ENCODE data around the gene GLI2. TPM values are rescaled to one million over a fixed set of nuclear protein-coding genes. Genes with fewer than 3 reads are reported as not detected.

Gene GLI2
- total and polyA plus RNA-seq, 2 of the 8 experiments (the other 6 are each of a cell fraction or from before 2014, with no cell fraction given), result 18.4 to 46.9 TPM

DNA sequence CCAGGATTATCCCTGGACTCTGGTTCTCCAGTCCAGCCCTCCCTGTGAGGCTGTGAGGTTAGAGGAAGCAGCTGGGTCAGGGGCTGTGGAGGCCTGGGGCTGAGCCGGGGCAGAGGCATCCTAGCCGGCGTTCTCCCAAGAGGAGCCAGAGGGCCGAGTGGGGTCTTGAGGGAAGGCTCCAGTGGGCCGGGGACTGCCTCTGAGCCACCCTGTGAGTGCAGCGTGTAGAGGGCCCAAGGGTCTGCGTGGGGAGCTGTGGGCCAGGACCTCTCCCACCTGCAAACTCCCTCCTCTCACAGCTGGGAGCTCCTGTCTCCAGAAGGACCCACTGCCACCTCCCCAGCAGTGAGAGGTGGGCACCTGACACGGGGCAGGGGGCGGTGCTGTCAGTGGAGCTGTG is 41.0 kb downstream of the GLI2 start:
- H4K20me1 ChIP-seq (replicated peaks in 1 of 2; ENCODE audit: control insufficient read depth in 1 of 2, insufficient read depth in 2 of 2, low read length in 2 of 2), result peaks cover 27 to 49% of the 10 kb centered on the region in 2 experiments
- H3K18ac ChIP-seq (ENCODE audit: extremely low read depth, low read length), result peak overlapping the region; percentile 38; the same call in 1 of the 2 replicates
- H2BK15ac ChIP-seq (ENCODE audit: low read length), result peak overlapping the region; percentile 81; the same call in 1 of the 2 replicates
- no peaks in the 10 kb centered on the region for H3K36me3 ChIP-seq (ENCODE audit: control insufficient read depth in 2 of 4, insufficient read depth in 4 of 4, low read length in 3 of 4)
- peak overlapping the region; percentile 91; the same call in 1 of the 2 replicates for H2BK12ac ChIP-seq (ENCODE audit: low read depth, low read length)
- H3K27me3 ChIP-seq (replicated peaks in 1 of 4; ENCODE audit: control insufficient read depth in 3 of 4, extremely low read depth in 1 of 4, insufficient read depth in 3 of 4, low read length in 3 of 4), result no peaks in the 10 kb centered on the region
- peak overlapping the region; percentile 96 for H2AK5ac ChIP-seq (ENCODE audit: low read depth, low read length)
- peak overlapping the region; percentile 9 for H4K8ac ChIP-seq (ENCODE audit: extremely low read depth, insufficient read depth, low read length)
- no peak for DNase-seq (ENCODE audit: low read depth in 1 of 2, low spot score in 2 of 2)
- no peak overlapping the region for H3K4me3 ChIP-seq (ENCODE audit: extremely low read depth in 1 of 4, insufficient read depth in 2 of 4, low read depth in 3 of 4, low read length in 4 of 4)
- no peaks in the 10 kb centered on the region for H3K9me3 ChIP-seq (ENCODE audit: insufficient read depth in 2 of 2, low read depth in 1 of 2, low read length in 1 of 2)
- 0 out of 2 replicates have a peak overlapping the region, but pooled peaks have one; percentile 34 for H2BK20ac ChIP-seq (ENCODE audit: low read length)
- POLR2A ChIA-PET (ENCODE audit: partially characterized antibody), result interaction anchor here (0.7 to 4.8 kb wide), 5 partner anchors 9 to 44 kb away, joined by 3 to 31 read pairs (median 3); no protein-coding TSS in a partner anchor
- peaks cover 16 to 97% of the 10 kb centered on the region in 2 experiments for H3K79me2 ChIP-seq (ENCODE audit: control insufficient read depth in 1 of 2, insufficient read depth in 2 of 2, low read length in 2 of 2)
- WGBS, 2 experiments (ENCODE audit: extremely low coverage in 1 of 2, insufficient coverage in 1 of 2, insufficient read length in 1 of 2, insufficient replicate concordance in 2 of 2, low coverage in 1 of 2, low lambda C conversion rate in 2 of 2, missing lambda C conversion rate in 1 of 2), result 78% methylated on average over 8 of the region's 9 CpGs; no CpG with 5 or more reads in 1 of the 2 experiments
- FAIRE-seq, result no peak
- peaks cover 20 to 45% (median 27%) of the 10 kb centered on the region in 4 experiments for H3K4me1 ChIP-seq (replicated peaks in 1 of 4; ENCODE audit: control insufficient read depth in 3 of 4, insufficient read depth in 4 of 4, low read length in 3 of 4)
- no peak overlapping the region for H3K56ac ChIP-seq (replicated peaks; ENCODE audit: insufficient read length, low read depth, low read length)
- no peak overlapping the region for H3K27ac ChIP-seq (ENCODE audit: low read depth, low read length)
- H4K91ac ChIP-seq (replicated peaks; ENCODE audit: insufficient read length, low read length), result no peak overlapping the region
- CTCF ChIA-PET (ENCODE audit: partially characterized antibody), result interaction anchor here (0.8 to 2.8 kb wide), 2 partner anchors 81 to 122 kb away, joined by 5 to 7 read pairs; no protein-coding TSS in a partner anchor
- no peak overlapping the region for H2BK120ac ChIP-seq (replicated peaks; ENCODE audit: low read depth, low read length)
- H3K23me2 ChIP-seq (ENCODE audit: low read depth, low read length), result no peaks in the 10 kb centered on the region; the same call in 1 of the 2 replicates
- H3K4me2 ChIP-seq (ENCODE audit: insufficient read depth in 1 of 2, low read depth in 2 of 2, low read length in 2 of 2), result no peak overlapping the region
- H3K9ac ChIP-seq (replicated peaks in 1 of 4; ENCODE audit: extremely low read depth in 1 of 4, low read depth in 3 of 4, low read length in 3 of 4), result no peak overlapping the region
- H2BK5ac ChIP-seq (ENCODE audit: low read depth, low read length), result peak overlapping the region; percentile 93; the same call in 1 of the 2 replicates
- H3K4ac ChIP-seq (replicated peaks; ENCODE audit: insufficient read length, low read depth, low read length), result peak overlapping the region; percentile 57
- H2AFZ ChIP-seq (ENCODE audit: low read length), result no peak overlapping the region
- H3K23ac ChIP-seq (ENCODE audit: insufficient read length), result no peak overlapping the region
- no peak overlapping the region for H3K14ac ChIP-seq (ENCODE audit: insufficient read length)
- peaks cover 39% of the 10 kb centered on the region for H3K79me1 ChIP-seq (ENCODE audit: low read depth, low read length)
- no peak overlapping the region for H4K5ac ChIP-seq (ENCODE audit: insufficient read length, low read depth, low read length)
- no peak for TF ChIP-seq SIX5 (IDR thresholded peaks at IDR 0.05; ENCODE audit: low read depth, low read length)
- TF ChIP-seq CEBPB (IDR thresholded peaks at IDR 0.05; ENCODE audit: low read depth, low read length), result no peak
- TF ChIP-seq, protein P1, sequence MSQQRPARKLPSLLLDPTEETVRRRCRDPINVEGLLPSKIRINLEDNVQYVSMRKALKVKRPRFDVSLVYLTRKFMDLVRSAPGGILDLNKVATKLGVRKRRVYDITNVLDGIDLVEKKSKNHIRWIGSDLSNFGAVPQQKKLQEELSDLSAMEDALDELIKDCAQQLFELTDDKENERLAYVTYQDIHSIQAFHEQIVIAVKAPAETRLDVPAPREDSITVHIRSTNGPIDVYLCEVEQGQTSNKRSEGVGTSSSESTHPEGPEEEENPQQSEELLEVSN (IDR thresholded peaks at IDR 0.05), result no peak
- TF ChIP-seq SAP30 (IDR thresholded peaks at IDR 0.05; ENCODE audit: insufficient read depth, insufficient replicate concordance, low read length), result no peak
- no peak for TF ChIP-seq KDM1A (IDR thresholded peaks at IDR 0.05; ENCODE audit: borderline replicate concordance, low read length)
- no peak for TF ChIP-seq MAFK (IDR thresholded peaks at IDR 0.05; ENCODE audit: low read depth, low read length)
- TF ChIP-seq, protein P2, sequence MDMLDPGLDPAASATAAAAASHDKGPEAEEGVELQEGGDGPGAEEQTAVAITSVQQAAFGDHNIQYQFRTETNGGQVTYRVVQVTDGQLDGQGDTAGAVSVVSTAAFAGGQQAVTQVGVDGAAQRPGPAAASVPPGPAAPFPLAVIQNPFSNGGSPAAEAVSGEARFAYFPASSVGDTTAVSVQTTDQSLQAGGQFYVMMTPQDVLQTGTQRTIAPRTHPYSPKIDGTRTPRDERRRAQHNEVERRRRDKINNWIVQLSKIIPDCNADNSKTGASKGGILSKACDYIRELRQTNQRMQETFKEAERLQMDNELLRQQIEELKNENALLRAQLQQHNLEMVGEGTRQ (IDR thresholded peaks at IDR 0.05; ENCODE audit: low read length), result no peak
- no peak for TF ChIP-seq EP300 (IDR thresholded peaks at IDR 0.05; ENCODE audit: borderline replicate concordance in 1 of 2, low read depth in 2 of 2, low read length in 2 of 2)

Data from H1 (cell line).